ENCODE results near the gene ADGRV1. TPM values are rescaled to one million over a fixed set of nuclear protein-coding genes. Genes with fewer than 3 reads are reported as not detected.

The ADGRV1 gene
- total RNA-seq, 1 experiment from 2014 or later, result 6.8 TPM

- Histone ChIP-seq H3K36me3 (ENCODE audit: insufficient read depth, low read length, poor library complexity, severe bottlenecking) (no peaks in the 10 kb centered on the region), H3K4me1 (ENCODE audit: insufficient read depth, low read length, poor library complexity, severe bottlenecking) (peaks cover 39% of the 10 kb centered on the region), H3K9me3 (ENCODE audit: low read depth, low read length, poor library complexity, severe bottlenecking) (peaks cover 4% of the 10 kb centered on the region), H3K27ac (ENCODE audit: low read depth, low read length, poor library complexity, severe bottlenecking) (peak overlapping the region; percentile 60), H3K4me3 (ENCODE audit: low read depth, low read length, poor library complexity, severe bottlenecking) (no peak overlapping the region), H3K27me3 (replicated peaks; ENCODE audit: insufficient read depth, low read depth, low read length, poor library complexity) (no peaks in the 10 kb centered on the region)
- intact Hi-C loops (cut with micrococcal nuclease; ENCODE audit: unreplicated experiment), result no loop called here
- ChIA-PET POLR2A (ENCODE audit: low non-redundant PET) (no interaction called here), CTCF (no interaction called here)
- no peak for TF ChIP-seq EZH2 (IDR thresholded peaks at IDR 0.05; ENCODE audit: borderline replicate concordance, low read depth, low read length, poor library complexity, severe bottlenecking)
- TF ChIP-seq, protein P1, sequence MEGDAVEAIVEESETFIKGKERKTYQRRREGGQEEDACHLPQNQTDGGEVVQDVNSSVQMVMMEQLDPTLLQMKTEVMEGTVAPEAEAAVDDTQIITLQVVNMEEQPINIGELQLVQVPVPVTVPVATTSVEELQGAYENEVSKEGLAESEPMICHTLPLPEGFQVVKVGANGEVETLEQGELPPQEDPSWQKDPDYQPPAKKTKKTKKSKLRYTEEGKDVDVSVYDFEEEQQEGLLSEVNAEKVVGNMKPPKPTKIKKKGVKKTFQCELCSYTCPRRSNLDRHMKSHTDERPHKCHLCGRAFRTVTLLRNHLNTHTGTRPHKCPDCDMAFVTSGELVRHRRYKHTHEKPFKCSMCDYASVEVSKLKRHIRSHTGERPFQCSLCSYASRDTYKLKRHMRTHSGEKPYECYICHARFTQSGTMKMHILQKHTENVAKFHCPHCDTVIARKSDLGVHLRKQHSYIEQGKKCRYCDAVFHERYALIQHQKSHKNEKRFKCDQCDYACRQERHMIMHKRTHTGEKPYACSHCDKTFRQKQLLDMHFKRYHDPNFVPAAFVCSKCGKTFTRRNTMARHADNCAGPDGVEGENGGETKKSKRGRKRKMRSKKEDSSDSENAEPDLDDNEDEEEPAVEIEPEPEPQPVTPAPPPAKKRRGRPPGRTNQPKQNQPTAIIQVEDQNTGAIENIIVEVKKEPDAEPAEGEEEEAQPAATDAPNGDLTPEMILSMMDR (conservative IDR thresholded peaks at IDR 0.05; ENCODE audit: low read depth, low read length), result no peak
- BruUV-seq (replicated peaks), result no TSS peak
- DNase-seq (ENCODE audit: low spot score), result peak; percentile 95
Measured at GRCh38 chr5:91151947-91152346, 593.4 kb downstream of the ADGRV1 start.

DNA sequence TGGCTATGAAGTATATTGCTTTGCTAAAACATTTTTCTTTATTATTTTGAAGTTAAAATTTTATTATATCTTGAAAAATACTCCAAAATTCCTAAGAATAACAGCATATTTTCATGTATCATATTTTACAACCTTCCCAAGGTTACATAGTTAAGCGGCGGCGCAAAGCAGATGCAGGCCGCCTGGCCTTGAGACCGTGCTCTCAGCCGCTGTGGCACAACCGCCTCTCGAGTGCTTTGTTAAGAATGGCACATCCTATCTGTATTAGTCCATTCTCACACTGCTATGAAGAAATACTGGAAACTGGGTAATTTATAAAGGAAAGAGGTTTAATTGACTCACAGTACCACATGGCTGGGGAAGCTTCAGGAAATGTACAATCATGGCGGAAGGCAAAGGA lies 595.7 kb downstream of the ADGRV1 start:
- no peak overlapping the region for H3K27ac ChIP-seq (ENCODE audit: low read depth, low read length, poor library complexity, severe bottlenecking)
- no peaks in the 10 kb centered on the region for H3K27me3 ChIP-seq (replicated peaks; ENCODE audit: insufficient read depth, low read depth, low read length, poor library complexity)
- no peaks in the 10 kb centered on the region for H3K9me3 ChIP-seq (ENCODE audit: low read depth, low read length, poor library complexity, severe bottlenecking)
- TF ChIP-seq EZH2 (IDR thresholded peaks at IDR 0.05; ENCODE audit: borderline replicate concordance, low read depth, low read length, poor library complexity, severe bottlenecking), result no peak
- TF ChIP-seq, protein P1 (conservative IDR thresholded peaks at IDR 0.05; ENCODE audit: low read depth, low read length), result no peak
- intact Hi-C loops (cut with micrococcal nuclease; ENCODE audit: unreplicated experiment), result no loop called here
- ChIA-PET CTCF (no interaction called here), POLR2A (ENCODE audit: low non-redundant PET) (no interaction called here)
- peaks cover 39% of the 10 kb centered on the region for H3K4me1 ChIP-seq (ENCODE audit: insufficient read depth, low read length, poor library complexity, severe bottlenecking)
- no peaks in the 10 kb centered on the region for H3K36me3 ChIP-seq (ENCODE audit: insufficient read depth, low read length, poor library complexity, severe bottlenecking)
- H3K4me3 ChIP-seq (ENCODE audit: low read depth, low read length, poor library complexity, severe bottlenecking), result no peak overlapping the region
- DNase-seq (ENCODE audit: low spot score), result no peak
- no TSS peak for BruUV-seq (replicated peaks)

DNA sequence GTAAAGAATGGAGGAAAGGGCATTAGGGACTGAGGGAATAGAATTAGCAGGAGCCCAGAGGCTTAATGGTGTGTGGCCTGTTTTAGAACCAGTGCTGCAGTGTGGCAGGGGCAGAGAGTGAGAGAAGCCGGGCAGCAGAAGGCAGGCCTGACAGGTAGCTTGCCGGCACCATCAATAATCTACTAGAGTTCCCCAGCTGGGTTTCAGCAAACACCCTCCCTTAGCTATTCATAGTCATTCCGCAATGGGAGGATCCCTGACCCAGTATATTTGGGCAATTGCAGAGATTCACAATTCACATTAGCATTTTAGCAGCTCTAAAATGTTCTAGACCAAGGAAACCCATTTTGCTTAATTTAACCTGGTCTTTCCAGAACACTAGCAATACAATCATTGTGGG lies 596.7 kb downstream of the ADGRV1 start:
- H3K4me3 ChIP-seq (ENCODE audit: low read depth, low read length, poor library complexity, severe bottlenecking), result no peak overlapping the region
- no peak for TF ChIP-seq EZH2 (IDR thresholded peaks at IDR 0.05; ENCODE audit: borderline replicate concordance, low read depth, low read length, poor library complexity, severe bottlenecking)
- TF ChIP-seq, protein P1 (conservative IDR thresholded peaks at IDR 0.05; ENCODE audit: low read depth, low read length), result no peak
- no peaks in the 10 kb centered on the region for H3K27me3 ChIP-seq (replicated peaks; ENCODE audit: insufficient read depth, low read depth, low read length, poor library complexity)
- CTCF ChIA-PET, result no interaction called here
- peak overlapping the region; percentile 64 for H3K27ac ChIP-seq (ENCODE audit: low read depth, low read length, poor library complexity, severe bottlenecking)
- no peak for DNase-seq (ENCODE audit: low spot score)
- intact Hi-C loops (cut with micrococcal nuclease; ENCODE audit: unreplicated experiment), result no loop called here
- H3K4me1 ChIP-seq (ENCODE audit: insufficient read depth, low read length, poor library complexity, severe bottlenecking), result peaks cover 36% of the 10 kb centered on the region
- no peaks in the 10 kb centered on the region for H3K9me3 ChIP-seq (ENCODE audit: low read depth, low read length, poor library complexity, severe bottlenecking)
- H3K36me3 ChIP-seq (ENCODE audit: insufficient read depth, low read length, poor library complexity, severe bottlenecking), result no peaks in the 10 kb centered on the region
- POLR2A ChIA-PET (ENCODE audit: low non-redundant PET), result no interaction called here
- no TSS peak for BruUV-seq (replicated peaks)

Data from A673 (cell line).